Myometrial cell (primary cell): ENCODE results near the gene C5AR2. TPM values are rescaled to one million over a fixed set of nuclear protein-coding genes. Genes with fewer than 3 reads are reported as not detected.

Experiments used
- total RNA-seq: library from RNA; depleted of rRNA; stranded (reverse); fragments of >200 nt; gene quantifications from 2 replicates; pipeline ENCODE4 v1.2.3, GENCODE V29; 2015

The C5AR2 gene
- total RNA-seq = 0.18 TPM in 1 of 2 replicates, not detected in the other

DNA sequence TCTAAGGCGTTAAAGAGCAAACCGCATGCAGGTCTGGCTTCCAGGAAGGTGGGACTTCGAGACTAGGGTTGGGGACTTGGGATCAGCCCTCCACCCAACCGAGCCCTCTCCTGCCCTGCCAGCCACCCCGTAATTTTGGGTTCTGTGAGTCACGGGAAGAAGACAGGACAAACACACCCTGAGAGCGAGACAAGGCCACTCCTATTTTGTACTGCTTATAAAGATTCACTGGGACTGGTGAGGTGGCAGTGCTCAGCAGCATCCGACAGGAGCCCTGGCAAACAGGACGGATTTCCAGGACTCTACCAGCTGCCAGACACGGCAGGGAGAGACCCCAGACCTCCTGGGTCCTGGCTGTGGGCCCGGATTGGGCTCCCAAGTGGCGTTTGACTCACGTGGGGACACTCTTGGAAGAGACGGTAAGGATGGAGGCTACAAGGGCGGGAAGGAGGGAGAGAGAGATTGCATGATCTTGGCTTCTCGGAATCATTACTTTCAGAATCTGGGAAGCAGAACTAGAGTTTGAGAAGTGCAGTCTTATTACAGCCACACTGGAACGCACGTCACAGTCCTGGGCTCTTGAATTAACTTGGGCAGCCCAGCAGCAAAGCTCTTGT, at the start of gene C5AR2:
C5AR2 (plus strand) TSS at position 245 of the 617 bp plus-strand sequence. CDS start 8,625 bp downstream, outside the sequence.

DNA sequence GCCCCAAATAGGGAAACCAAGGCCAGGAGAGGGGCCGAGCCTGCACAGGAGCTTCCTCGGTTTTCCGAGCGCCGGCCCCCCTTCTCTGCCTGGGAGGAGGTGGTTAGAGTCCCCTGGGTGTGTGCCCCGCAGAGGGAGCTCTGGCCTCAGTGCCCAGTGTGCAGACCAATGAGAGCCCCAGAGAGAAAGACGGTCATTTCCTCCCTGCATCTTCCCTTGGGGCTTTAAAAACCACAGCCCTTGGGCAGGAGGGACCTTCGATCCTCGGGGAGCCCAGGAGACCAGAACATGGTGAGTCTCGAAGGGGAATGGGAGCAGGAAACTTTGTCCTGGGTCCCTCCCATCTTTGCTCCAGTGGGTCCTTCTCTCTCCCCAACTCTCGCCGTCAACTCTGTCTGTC, 22.4 kb upstream of the C5AR2 start, which contains the start of gene C5AR1:
C5AR1 (plus strand) TSS at position 254 of the 400 bp plus-strand sequence; CDS start at position 289, 35 bp downstream.

DNA sequence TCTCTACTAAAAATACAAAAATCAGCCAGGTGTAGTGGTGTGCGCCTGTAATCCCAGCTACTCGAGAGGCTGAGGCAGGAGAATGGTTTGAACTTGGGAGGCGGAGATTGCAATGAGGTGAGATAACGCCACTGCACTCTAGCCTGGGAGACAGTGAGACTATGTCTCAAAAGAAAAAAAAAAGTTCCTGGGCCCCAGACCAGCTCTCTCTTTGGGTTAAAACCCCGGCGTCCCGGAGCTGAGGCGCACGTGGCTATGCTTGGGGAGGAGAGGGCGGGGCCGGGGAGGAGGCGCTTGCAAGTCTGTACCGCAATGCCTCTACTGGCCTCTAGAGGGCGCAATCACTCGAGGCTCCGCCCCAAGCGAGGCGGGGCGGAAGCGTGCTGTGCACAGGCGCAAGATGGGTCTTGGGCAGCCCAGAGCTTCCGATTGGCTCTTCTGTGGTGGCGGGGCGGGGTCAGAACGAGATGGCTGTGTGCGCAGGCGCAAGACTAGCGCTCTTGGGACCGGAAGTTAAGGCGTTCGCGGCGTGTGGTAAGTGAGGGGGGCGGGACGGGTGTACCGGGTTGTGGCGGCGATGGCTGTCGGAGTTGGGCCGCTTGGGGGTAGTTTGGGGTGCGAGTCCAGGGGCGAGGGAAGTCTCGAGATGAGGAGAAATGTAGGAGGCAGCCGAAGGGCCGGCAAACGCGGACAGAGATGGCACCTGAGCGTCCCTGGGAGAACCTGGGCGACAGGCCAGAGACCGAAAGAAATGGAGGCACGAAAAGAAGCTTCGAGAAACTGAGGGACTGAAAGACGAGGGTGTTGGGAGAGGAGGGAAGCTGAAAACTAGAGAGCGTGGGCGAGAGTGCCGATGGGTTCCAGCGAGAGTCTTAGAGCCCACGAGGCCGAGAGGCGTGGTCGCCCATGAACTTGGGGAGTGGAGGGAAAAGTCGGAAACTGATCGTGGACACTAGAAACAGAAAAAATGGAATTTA, 17.1 kb downstream of the C5AR2 start, which contains the start of gene DHX34:
DHX34 (plus strand) TSS at position 497 of the 977 bp plus-strand sequence. CDS start 3,716 bp downstream, outside the sequence.

Other genes starting within 250 kb of the C5AR2 start
- 13.5 and 18.1 TPM in 2 replicates for gene ZC3H4, start 218.4 kb upstream of the C5AR2 start, total RNA-seq
- gene SAE1, start 201.3 kb upstream of the C5AR2 start, total RNA-seq = 177 and 236 TPM in 2 replicates
- gene BBC3, start 101.0 kb upstream of the C5AR2 start, total RNA-seq = 16.7 and 19.9 TPM in 2 replicates
- 13.1 and 25.7 TPM in 2 replicates for gene CCDC9, start 75.7 kb upstream of the C5AR2 start, total RNA-seq
- gene INAFM1, start 57.3 kb upstream of the C5AR2 start, total RNA-seq = 7.8 and 10.1 TPM in 2 replicates
- gene C5AR1, start 22.3 kb upstream of the C5AR2 start, total RNA-seq = not detected in 2 replicates
- 10.6 and 13.8 TPM in 2 replicates for gene DHX34, start 17.1 kb downstream of the C5AR2 start, total RNA-seq
- 40.8 and 44.7 TPM in 2 replicates for gene MEIS3, start 87.4 kb downstream of the C5AR2 start, total RNA-seq
- not detected in 2 replicates for gene SLC8A2, start 139.7 kb downstream of the C5AR2 start, total RNA-seq
- 5.5 and 8.1 TPM in 2 replicates for gene KPTN, start 152.0 kb downstream of the C5AR2 start, total RNA-seq
- gene NAPA, start 182.9 kb downstream of the C5AR2 start, total RNA-seq = 133 and 153 TPM in 2 replicates
- gene ZNF541, start 241.0 kb downstream of the C5AR2 start, total RNA-seq = not detected in 2 replicates